B cell (primary cell): ENCODE results near the gene RPAP2. TPM values are rescaled to one million over a fixed set of nuclear protein-coding genes. Genes with fewer than 3 reads are reported as not detected.

Source experiments
- ATAC-seq: fragments of 200-7000 bp; cut with Tn5 transposase; one replicate; pipeline ENCODE4 v1.10.0; 2021; ENCODE audit warnings: low read depth, mild to moderate bottlenecking, moderate number of reproducible peaks, moderate library complexity
- CTCF ChIA-PET: fragments of 350-600 bp; sonication (Branson Sonifier 250); formaldehyde crosslinking; loops from one replicate; lab custom pipeline; 2021; ENCODE audit warnings: antibody characterized with exemption, inconsistent platforms; lab: Charles Lee
- POLR2A ChIA-PET: fragments of 350-600 bp; sonication (Branson Sonifier 250); formaldehyde crosslinking; loops from one replicate; lab custom pipeline; 2021; ENCODE audit warnings: antibody characterized with exemption; lab: Charles Lee
- DNase-seq: peaks from one replicate; pipeline ENCODE4 v3.0.0; 2013
- H2AFZ ChIP-seq: 2 replicates; pipeline ENCODE4 v1.6.1; 2012; ENCODE audit warnings: mild to moderate bottlenecking, low read depth, low read length; ENCODE audit not compliant: insufficient read depth, poor library complexity, severe bottlenecking
- H3K27ac ChIP-seq, 2 donors: 1 replicate in 1 of 2; 2 replicates in 1 of 2; pipeline ENCODE4 v1.5.1; 2012 to 2013; ENCODE audit warnings: low read length in 2 of 2, mild to moderate bottlenecking in 2 of 2, moderate library complexity in 1 of 2
- H3K27me3 ChIP-seq, 4 experiments: fragments of 200-600 bp in 1 of 4; sonication (generic) in 1 of 4; replicated peaks in 1 of 4; 1 replicate in 2 of 4; 2 replicates in 2 of 4; pipeline versions ENCODE4 v1.6.1 to v1.7.0; 2013 to 2016; ENCODE audit warnings: low read length in 3 of 4, mild to moderate bottlenecking in 2 of 4, mixed read lengths in 1 of 4, moderate library complexity in 1 of 4; ENCODE audit not compliant: insufficient read depth in 4 of 4, control insufficient read depth in 3 of 4; ENCODE audit errors: control extremely low read depth in 1 of 4
- H3K36me3 ChIP-seq, 2 experiments: replicated peaks in 1 of 2; 1 replicate in 1 of 2; 2 replicates in 1 of 2; pipeline versions ENCODE4 v1.6.1 to v1.7.1; 2013; ENCODE audit warnings: low read length in 1 of 2; ENCODE audit not compliant: insufficient read depth in 2 of 2, control insufficient read depth in 1 of 2; ENCODE audit errors: control extremely low read depth in 1 of 2, extremely low read depth in 1 of 2
- H3K4me1 ChIP-seq, 2 donors: fragments of 200-600 bp in 1 of 2; sonication (generic) in 1 of 2; 1 replicate in 1 of 2; 2 replicates in 1 of 2; pipeline versions ENCODE4 v1.5.1 to v1.6.1; 2013 to 2017; ENCODE audit warnings: low read length in 2 of 2; ENCODE audit not compliant: control insufficient read depth in 2 of 2, insufficient read depth in 2 of 2
- H3K4me2 ChIP-seq: replicated peaks from 2 replicates; pipeline ENCODE3; 2012; ENCODE audit warnings: mild to moderate bottlenecking, low read depth, low read length; ENCODE audit not compliant: poor library complexity, severe bottlenecking
- H3K4me3 ChIP-seq, 5 experiments: fragments of 200-600 bp in 1 of 5; sonication (generic) in 1 of 5; 1 replicate in 3 of 5; 2 replicates in 2 of 5; pipeline versions ENCODE4 v1.5.1 to v1.7.0; 2011 to 2016; ENCODE audit warnings: low read length in 4 of 5, mild to moderate bottlenecking in 4 of 5, low read depth in 2 of 5, control low read depth in 1 of 5, moderate library complexity in 1 of 5; ENCODE audit not compliant: insufficient read depth in 1 of 5; ENCODE audit errors: control extremely low read depth in 1 of 5, extremely low read depth in 1 of 5
- H3K79me2 ChIP-seq: fragments of 200-600 bp; sonication (generic); one replicate; pipeline ENCODE4 v1.6.0; 2016; ENCODE audit warnings: low read length; ENCODE audit not compliant: control insufficient read depth, insufficient read depth
- H3K9ac ChIP-seq: fragments of 200-600 bp; sonication (generic); 2 replicates; pipeline ENCODE4 v1.6.1; 2017; ENCODE audit warnings: mild to moderate bottlenecking, low read length, moderate library complexity
- H3K9me3 ChIP-seq, 3 donors: one replicate each; pipeline versions ENCODE4 v1.6.1 to v1.7.1; 2013; ENCODE audit warnings: low read length in 2 of 3; ENCODE audit not compliant: control insufficient read depth in 2 of 3, insufficient read depth in 1 of 3; ENCODE audit errors: control extremely low read depth in 1 of 3
- H4K20me1 ChIP-seq: 2 replicates; pipeline ENCODE4 v1.6.0; 2012; ENCODE audit warnings: mild to moderate bottlenecking, low read length; ENCODE audit not compliant: insufficient read depth, control insufficient read depth, poor library complexity, severe bottlenecking
- H3K27ac Mint-ChIP-seq: one replicate; pipeline ENCODE4 v1.8.0; 2021; ENCODE audit warnings: mixed read lengths
- H3K27me3 Mint-ChIP-seq: one replicate; pipeline ENCODE4 v1.8.0; 2021; ENCODE audit warnings: mixed read lengths
- H3K4me1 Mint-ChIP-seq: one replicate; pipeline ENCODE4 v1.8.0; 2021; ENCODE audit warnings: mixed read lengths
- H3K4me3 Mint-ChIP-seq: one replicate; pipeline ENCODE4 v1.8.0; 2021; ENCODE audit warnings: mixed read lengths
- H3K9me3 Mint-ChIP-seq: one replicate; pipeline ENCODE4 v1.8.0; 2022; ENCODE audit warnings: mixed read lengths; ENCODE audit not compliant: insufficient read depth
- CTCF ChIP-seq: fragments of 200-600 bp; IDR thresholded peaks from one replicate; pipeline ENCODE4 v1.8.0; 2022; ENCODE audit warnings: antibody characterized with exemption, mild to moderate bottlenecking
- EZH2 ChIP-seq: IDR thresholded peaks from 2 replicates; pipeline ENCODE4 v1.6.1; 2012; ENCODE audit warnings: borderline replicate concordance, low read depth, mild to moderate bottlenecking, moderate library complexity, low read length; ENCODE audit not compliant: insufficient read depth, poor library complexity, severe bottlenecking
- WGBS: methylation state at CpG from one replicate; pipeline ENCODE4 v1.1.5; 2013; ENCODE audit warnings: missing lambda C conversion rate; ENCODE audit not compliant: insufficient coverage; 5-methylcytosine and 5-hydroxymethylcytosine counted together
- intact Hi-C: fragments of 100-400 bp; cut with micrococcal nuclease; formaldehyde crosslinking; loops from one replicate; pipeline ENCODE4 v1.10.0; 2022
- polyA plus RNA-seq: library from polyadenylated mRNA; depleted of rRNA; stranded (reverse); fragments of >200 nt; gene quantifications from 2 replicates; pipeline ENCODE4 v1.2.3, GENCODE V29; 2012
- total RNA-seq, 2 donors: library from RNA; stranded (reverse); fragments of 120-200 nt in 1 of 2; gene quantifications; 1 replicate in 1 of 2; 2 replicates in 1 of 2; pipeline versions ENCODE4 v1.2.3 to v1.2.4, GENCODE V29; 2013 to 2022

The RPAP2 gene
- total and polyA plus RNA-seq, 2 donors (not counting 1 experiment from before 2014, with no cell fraction given): 6.3 to 31.6 TPM

- H3K27ac ChIP-seq: no peak overlapping the region
- no peaks in the 10 kb centered on the region for H4K20me1 ChIP-seq
- no peaks in the 10 kb centered on the region for H3K9me3 ChIP-seq
- H3K4me1 ChIP-seq: no peaks in the 10 kb centered on the region
- H3K79me2 ChIP-seq: no peaks in the 10 kb centered on the region
- DNase-seq: no peak
- no peak overlapping the region for H3K27ac Mint-ChIP-seq
- no peaks in the 10 kb centered on the region for H3K4me1 Mint-ChIP-seq
- intact Hi-C loops: no loop called here
- no peaks in the 10 kb centered on the region for H3K27me3 ChIP-seq
- no peaks in the 10 kb centered on the region for H3K9me3 Mint-ChIP-seq
- H3K4me3 Mint-ChIP-seq: no peak overlapping the region
- H3K9ac ChIP-seq: no peak overlapping the region
- H3K36me3 ChIP-seq: peaks cover 2 to 3% of the 10 kb centered on the region in 2 experiments
- WGBS: 78% methylated on average over 1 of the region's 2 CpGs
- H3K4me3 ChIP-seq: no peak overlapping the region
- no peak overlapping the region for H3K4me2 ChIP-seq
- CTCF ChIA-PET: no interaction called here
- TF ChIP-seq CTCF: no peak
- TF ChIP-seq EZH2: no peak
- no peak overlapping the region for H2AFZ ChIP-seq
- POLR2A ChIA-PET: no interaction called here
- ATAC-seq: no peak
- H3K27me3 Mint-ChIP-seq: no peaks in the 10 kb centered on the region
These were observed 67.2 kb downstream of the RPAP2 start for GRCh38 chr1:92366040-92366395.

DNA sequence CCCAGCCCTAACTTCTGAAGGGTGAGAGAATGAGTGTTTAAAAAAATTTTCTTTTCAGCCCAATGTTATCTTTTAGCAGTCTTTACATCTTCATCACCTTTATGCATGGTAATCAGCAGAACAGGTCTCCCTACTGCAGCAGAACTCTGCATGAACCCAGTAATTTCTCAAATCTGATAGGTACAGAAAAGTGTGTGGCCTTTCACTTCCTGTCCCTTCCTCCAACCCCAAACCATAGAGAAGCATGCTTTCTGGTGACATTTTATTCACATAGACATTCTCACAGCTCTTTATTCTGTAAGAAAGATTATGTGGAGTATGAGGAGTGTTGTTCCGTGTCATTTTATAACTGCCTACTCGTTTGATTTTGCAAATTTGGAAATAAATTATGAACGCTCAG lies 68.6 kb downstream of the RPAP2 start:
- H3K36me3 ChIP-seq: peaks cover 2 to 3% of the 10 kb centered on the region in 2 experiments
- no peak overlapping the region for H3K4me2 ChIP-seq
- TF ChIP-seq EZH2 (no peak), CTCF (no peak)
- no peaks in the 10 kb centered on the region for H3K4me1 Mint-ChIP-seq
- WGBS: 48% methylated on average over 2 of the region's 3 CpGs
- H2AFZ ChIP-seq: no peak overlapping the region
- DNase-seq (no peak), ATAC-seq (no peak)
- H3K4me1 ChIP-seq: no peaks in the 10 kb centered on the region
- no peaks in the 10 kb centered on the region for H3K79me2 ChIP-seq
- H3K9me3 ChIP-seq: no peaks in the 10 kb centered on the region
- no peak overlapping the region for H3K4me3 Mint-ChIP-seq
- H3K27ac Mint-ChIP-seq: no peak overlapping the region
- no peaks in the 10 kb centered on the region for H3K27me3 Mint-ChIP-seq
- H3K9me3 Mint-ChIP-seq: no peaks in the 10 kb centered on the region
- CTCF ChIA-PET: no interaction called here
- no peaks in the 10 kb centered on the region for H4K20me1 ChIP-seq
- H3K4me3 ChIP-seq: no peak overlapping the region
- no peak overlapping the region for H3K27ac ChIP-seq
- intact Hi-C loops: no loop called here
- no peaks in the 10 kb centered on the region for H3K27me3 ChIP-seq
- POLR2A ChIA-PET: no interaction called here
- no peak overlapping the region for H3K9ac ChIP-seq
